CD14-positive monocyte (primary cell): ENCODE measurements around the gene MBOAT7. TPM values are rescaled to one million over a fixed set of nuclear protein-coding genes. Genes with fewer than 3 reads are reported as not detected.
A peak's percentile ranks its signal among the peaks of the same experiment; 100 is the strongest.

Source experiments
- DNase-seq, 3 donors: peaks; one replicate each; pipeline ENCODE4 v3.0.0-alpha.2; 2011 to 2022
- H2AFZ ChIP-seq: 2 replicates; pipeline ENCODE4 v1.6.0; 2012; ENCODE audit warnings: mild to moderate bottlenecking, low read depth, low read length, inconsistent platforms; ENCODE audit not compliant: insufficient read depth, poor library complexity, severe bottlenecking
- H3K27ac ChIP-seq, 2 donors: 1 replicate in 1 of 2; 2 replicates in 1 of 2; pipeline ENCODE4 v1.5.1; 2012 to 2013; ENCODE audit warnings: low read length in 2 of 2, control low read depth in 1 of 2, inconsistent platforms in 1 of 2, low read depth in 1 of 2, mild to moderate bottlenecking in 1 of 2
- H3K27me3 ChIP-seq, 2 donors: one replicate each; pipeline versions ENCODE4 v1.6.0 to v1.6.1; 2011 to 2013; ENCODE audit warnings: low read length in 2 of 2; ENCODE audit not compliant: control insufficient read depth in 2 of 2, insufficient read depth in 2 of 2
- H3K36me3 ChIP-seq, 2 donors: replicated peaks in 1 of 2; 1 replicate in 1 of 2; 2 replicates in 1 of 2; pipeline versions ENCODE4 v1.5.1 to v1.6.1; 2012 to 2013; ENCODE audit warnings: low read length in 2 of 2, control low read depth in 1 of 2, inconsistent platforms in 1 of 2, mild to moderate bottlenecking in 1 of 2; ENCODE audit not compliant: insufficient read depth in 2 of 2, control insufficient read depth in 1 of 2
- H3K4me1 ChIP-seq, 2 donors: 1 replicate in 1 of 2; 2 replicates in 1 of 2; pipeline versions ENCODE4 v1.5.1 to v1.6.1; 2012 to 2013; ENCODE audit warnings: low read length in 2 of 2, control low read depth in 1 of 2, inconsistent platforms in 1 of 2, mild to moderate bottlenecking in 1 of 2, moderate library complexity in 1 of 2; ENCODE audit not compliant: insufficient read depth in 2 of 2, control insufficient read depth in 1 of 2
- H3K4me2 ChIP-seq: replicated peaks from 2 replicates; pipeline ENCODE3; 2012; ENCODE audit warnings: low read length, moderate library complexity, mild to moderate bottlenecking; ENCODE audit not compliant: poor library complexity, severe bottlenecking; ENCODE audit errors: extremely low read depth
- H3K4me3 ChIP-seq, 3 experiments: fragments of 200-600 bp in 1 of 3; sonication (generic) in 1 of 3; replicated peaks in 1 of 3; 1 replicate in 2 of 3; 2 replicates in 1 of 3; pipeline ENCODE4 v1.5.1; 2011 to 2013; ENCODE audit warnings: low read length in 3 of 3, mild to moderate bottlenecking in 3 of 3, control low read depth in 2 of 3, low read depth in 2 of 3, inconsistent platforms in 1 of 3, moderate library complexity in 1 of 3
- H3K79me2 ChIP-seq: 2 replicates; pipeline ENCODE4 v1.6.0; 2012; ENCODE audit warnings: mild to moderate bottlenecking, control low read depth, inconsistent platforms, low read length, moderate library complexity; ENCODE audit not compliant: insufficient read depth
- H3K9ac ChIP-seq: 2 replicates; pipeline ENCODE4 v1.6.0; 2017; ENCODE audit warnings: low read length, mild to moderate bottlenecking; ENCODE audit not compliant: insufficient read depth, poor library complexity, severe bottlenecking
- H3K9me3 ChIP-seq, 2 donors: replicated peaks in 1 of 2; 1 replicate in 1 of 2; 2 replicates in 1 of 2; pipeline versions ENCODE4 v1.5.1 to v1.6.1; 2012 to 2013; ENCODE audit warnings: low read length in 2 of 2, control low read depth in 1 of 2; ENCODE audit not compliant: control insufficient read depth in 1 of 2, insufficient read depth in 1 of 2
- H4K20me1 ChIP-seq: 2 replicates; pipeline ENCODE4 v1.6.0; 2012; ENCODE audit warnings: mild to moderate bottlenecking, low read length, control low read depth, moderate library complexity; ENCODE audit not compliant: insufficient read depth
- H3K27ac Mint-ChIP-seq, 7 donors: one replicate each; pipeline ENCODE4 v1.8.0; 2020; ENCODE audit warnings: mild to moderate bottlenecking in 7 of 7, mixed read lengths in 7 of 7, moderate library complexity in 6 of 7, inconsistent platforms in 2 of 7
- H3K27me3 Mint-ChIP-seq, 3 donors: one replicate each; pipeline ENCODE4 v1.8.0; 2021 to 2022; ENCODE audit warnings: low read depth in 3 of 3, mild to moderate bottlenecking in 3 of 3, mixed read lengths in 3 of 3, moderate library complexity in 3 of 3, inconsistent platforms in 1 of 3
- H3K36me3 Mint-ChIP-seq, 2 donors: one replicate each; pipeline ENCODE4 v1.8.0; 2020; ENCODE audit warnings: mixed read lengths in 2 of 2, inconsistent platforms in 1 of 2, mild to moderate bottlenecking in 1 of 2
- H3K4me1 Mint-ChIP-seq: one replicate; pipeline ENCODE4 v1.8.0; 2020; ENCODE audit warnings: mild to moderate bottlenecking, mixed read lengths
- H3K4me3 Mint-ChIP-seq, 2 donors: one replicate each; pipeline ENCODE4 v1.8.0; 2020; ENCODE audit warnings: mild to moderate bottlenecking in 2 of 2, mixed read lengths in 2 of 2, moderate library complexity in 1 of 2
- H3K9me3 Mint-ChIP-seq, 7 donors: one replicate each; pipeline ENCODE4 v1.8.0; 2020 to 2022; ENCODE audit warnings: mixed read lengths in 7 of 7, mild to moderate bottlenecking in 6 of 7, moderate library complexity in 6 of 7, inconsistent platforms in 2 of 7
- CTCF ChIP-seq: fragments of 200-600 bp; IDR thresholded peaks from one replicate; pipeline ENCODE4 v1.8.0; 2022; ENCODE audit warnings: antibody characterized with exemption, mild to moderate bottlenecking
- whole genome bisulfite sequencing: methylation state at CpG from one replicate; pipeline ENCODE4 v1.1.5; 2013; ENCODE audit warnings: missing lambda C conversion rate; ENCODE audit not compliant: insufficient coverage; 5-methylcytosine and 5-hydroxymethylcytosine counted together
- intact Hi-C, 2 donors: fragments of 100-400 bp; cut with micrococcal nuclease; formaldehyde crosslinking; loops; one replicate each; pipeline versions ENCODE4 v1.15.0 to v1.15.1; 2023
- polyA plus RNA-seq, 3 donors: library from polyadenylated mRNA; depleted of rRNA in 1 of 3; unstranded in 2 of 3; stranded (reverse) in 1 of 3; fragments of 300-500 nt in 2 of 3; fragments of >200 nt in 1 of 3; fragmentation: Illumina TruSeq in 2 of 3; gene quantifications; 1 replicate in 2 of 3; 2 replicates in 1 of 3; pipeline ENCODE4 v1.2.3, GENCODE V29; 2012 to 2021

MBOAT7 gene
- polyA plus RNA-seq, 3 donors, result 84.0 to 115 (median 111) TPM

GRCh38 chr19:54191011-54191810 is 1.8 kb upstream of the MBOAT7 start, which contains the start of gene TSEN34:
TSS of gene TSEN34 (plus strand) at chr19:54191308. CDS start at chr19:54191365, 57 bp downstream.
- peaks cover 40% of the 10 kb centered on the region for H4K20me1 ChIP-seq
- H3K4me1 Mint-ChIP-seq, result peaks cover 36% of the 10 kb centered on the region
- peaks cover 50% of the 10 kb centered on the region for H3K79me2 ChIP-seq
- peak within 1 kb of the TSS; percentile 99 to 100 (median 100) for H3K27ac Mint-ChIP-seq
- peak within 1 kb of the TSS; percentile 98 to 99 for H3K27ac ChIP-seq
- TF ChIP-seq CTCF, result no peak
- WGBS, result 1% methylated on average over 76 of the region's 77 CpGs
- peak within 1 kb of the TSS; percentile 99 for H3K4me2 ChIP-seq
- peaks cover 33 to 49% of the 10 kb centered on the region in 2 donors for H3K36me3 ChIP-seq
- peak within 1 kb of the TSS; percentile 93 for H3K9ac ChIP-seq
- peaks cover 0 to 2% (median 0%) of the 10 kb centered on the region in 7 donors for H3K9me3 Mint-ChIP-seq
- peak within 1 kb of the TSS; percentile 62 to 97 (median 89) for H3K4me3 ChIP-seq
- peak; percentile 30 to 84 (median 81) for DNase-seq
- peaks cover 46 to 55% of the 10 kb centered on the region in 2 donors for H3K36me3 Mint-ChIP-seq
- H3K9me3 ChIP-seq, result no peaks in the 10 kb centered on the region
- H3K27me3 Mint-ChIP-seq, result peaks cover 0 to 3% (median 1%) of the 10 kb centered on the region in 3 donors
- peak within 1 kb of the TSS; percentile 73 for H2AFZ ChIP-seq
- H3K4me1 ChIP-seq, result peaks cover 30 to 47% of the 10 kb centered on the region in 2 donors
- intact Hi-C loops, result loop anchor here (1.0 to 10.0 kb wide), 4 partner anchors 32 to 1464 kb away; partner anchors contain the start of genes LENG1 (in 1 of the 2), LENG8 (in 1 of the 2) and U2AF2 (in 1 of the 2)
- H3K4me3 Mint-ChIP-seq, result peak within 1 kb of the TSS; percentile 94 to 95
- no peaks in the 10 kb centered on the region for H3K27me3 ChIP-seq

GRCh38 chr19:54190503-54191010 is 1.2 kb upstream of the MBOAT7 start:
- peak overlapping the region; percentile 98 to 99 for H3K27ac ChIP-seq
- peaks cover 0 to 2% (median 0%) of the 10 kb centered on the region in 7 donors for H3K9me3 Mint-ChIP-seq

More at GRCh38 chr19:54190503-54191010, 1.2 kb upstream of the MBOAT7 start:
- Mint-ChIP-seq H3K4me1 (peaks cover 36% of the 10 kb centered on the region), H3K27me3 (peaks cover 0 to 3% (median 1%) of the 10 kb centered on the region in 3 donors), H3K36me3 (peaks cover 47 to 58% of the 10 kb centered on the region in 2 donors), H3K27ac (peak overlapping the region; percentile 99 to 100 (median 100)), H3K4me3 (peak overlapping the region; percentile 93 to 95)
- Histone ChIP-seq H3K4me3 (peak overlapping the region; percentile 62 to 97 (median 89)), H3K9ac (peak overlapping the region; percentile 93), H2AFZ (peak overlapping the region; percentile 73), H3K4me1 (peaks cover 30 to 47% of the 10 kb centered on the region in 2 donors), H3K4me2 (peak overlapping the region; percentile 99), H3K9me3 (no peaks in the 10 kb centered on the region), H4K20me1 (peaks cover 40% of the 10 kb centered on the region), H3K36me3 (peaks cover 34 to 51% of the 10 kb centered on the region in 2 donors), H3K27me3 (no peaks in the 10 kb centered on the region), H3K79me2 (peaks cover 50% of the 10 kb centered on the region)
- no peak for TF ChIP-seq CTCF
- peak; percentile 99 to 100 (median 100) for DNase-seq
- WGBS, result under 1% methylated on average over 56 of the region's 56 CpGs
- intact Hi-C loops, result loop anchor here (1.0 to 10.0 kb wide), 4 partner anchors 32 to 1464 kb away; partner anchors contain the start of genes LENG1 (in 1 of the 2), LENG8 (in 1 of the 2) and U2AF2 (in 1 of the 2)
